ENCODE data around the gene PTCSC3.

The PTCSC3 gene

GRCh38 chr14:36087411-36087810, 89.1 kb downstream of the PTCSC3 start:
- H3F3A ChIP-seq (ENCODE audit: insufficient read depth, low read length), result no peaks in the 10 kb centered on the region
- no peak overlapping the region for H3K9ac ChIP-seq (ENCODE audit: low read length)
- H3K27ac ChIP-seq (ENCODE audit: low read depth, low read length, poor library complexity, severe bottlenecking), result no peak overlapping the region
- TF ChIP-seq, protein P1, sequence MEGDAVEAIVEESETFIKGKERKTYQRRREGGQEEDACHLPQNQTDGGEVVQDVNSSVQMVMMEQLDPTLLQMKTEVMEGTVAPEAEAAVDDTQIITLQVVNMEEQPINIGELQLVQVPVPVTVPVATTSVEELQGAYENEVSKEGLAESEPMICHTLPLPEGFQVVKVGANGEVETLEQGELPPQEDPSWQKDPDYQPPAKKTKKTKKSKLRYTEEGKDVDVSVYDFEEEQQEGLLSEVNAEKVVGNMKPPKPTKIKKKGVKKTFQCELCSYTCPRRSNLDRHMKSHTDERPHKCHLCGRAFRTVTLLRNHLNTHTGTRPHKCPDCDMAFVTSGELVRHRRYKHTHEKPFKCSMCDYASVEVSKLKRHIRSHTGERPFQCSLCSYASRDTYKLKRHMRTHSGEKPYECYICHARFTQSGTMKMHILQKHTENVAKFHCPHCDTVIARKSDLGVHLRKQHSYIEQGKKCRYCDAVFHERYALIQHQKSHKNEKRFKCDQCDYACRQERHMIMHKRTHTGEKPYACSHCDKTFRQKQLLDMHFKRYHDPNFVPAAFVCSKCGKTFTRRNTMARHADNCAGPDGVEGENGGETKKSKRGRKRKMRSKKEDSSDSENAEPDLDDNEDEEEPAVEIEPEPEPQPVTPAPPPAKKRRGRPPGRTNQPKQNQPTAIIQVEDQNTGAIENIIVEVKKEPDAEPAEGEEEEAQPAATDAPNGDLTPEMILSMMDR (IDR thresholded peaks at IDR 0.05; ENCODE audit: low read length), result no peak
- TF ChIP-seq EZH2 (IDR thresholded peaks at IDR 0.05; ENCODE audit: borderline replicate concordance, low read length), result no peak
- H3K79me2 ChIP-seq (ENCODE audit: insufficient read depth, low read length), result no peaks in the 10 kb centered on the region
- H3K4me2 ChIP-seq (ENCODE audit: low read length), result no peak overlapping the region
- no peaks in the 10 kb centered on the region for H3K9me2 ChIP-seq (ENCODE audit: low read depth, low read length)
- no peaks in the 10 kb centered on the region for H3K9me3 ChIP-seq (ENCODE audit: low read length)
- H2AFZ ChIP-seq (ENCODE audit: low read length), result no peak overlapping the region
- H3K27me3 ChIP-seq (ENCODE audit: insufficient read depth, low read length), result no peaks in the 10 kb centered on the region
- H3K4me1 ChIP-seq (ENCODE audit: insufficient read depth, low read length, severe bottlenecking), result no peaks in the 10 kb centered on the region
- H3K36me3 ChIP-seq (ENCODE audit: insufficient read depth, low read length), result no peaks in the 10 kb centered on the region
- no peaks in the 10 kb centered on the region for H4K20me1 ChIP-seq (ENCODE audit: insufficient read depth, low read length)
- no peak overlapping the region for H3K4me3 ChIP-seq (ENCODE audit: low read depth, low read length, poor library complexity, severe bottlenecking)

- Histone ChIP-seq H3K36me3 (ENCODE audit: insufficient read depth, low read length) (no peaks in the 10 kb centered on the region), H3K9ac (ENCODE audit: low read length) (no peak overlapping the region), H3K27me3 (ENCODE audit: insufficient read depth, low read length) (no peaks in the 10 kb centered on the region), H3K4me1 (ENCODE audit: insufficient read depth, low read length, severe bottlenecking) (no peaks in the 10 kb centered on the region), H3K27ac (ENCODE audit: low read depth, low read length, poor library complexity, severe bottlenecking) (no peak overlapping the region), H3K4me2 (ENCODE audit: low read length) (no peak overlapping the region), H2AFZ (ENCODE audit: low read length) (no peak overlapping the region), H3K9me2 (ENCODE audit: low read depth, low read length) (no peaks in the 10 kb centered on the region), H3F3A (ENCODE audit: insufficient read depth, low read length) (no peaks in the 10 kb centered on the region), H3K9me3 (ENCODE audit: low read length) (no peaks in the 10 kb centered on the region), H3K4me3 (ENCODE audit: low read depth, low read length, poor library complexity, severe bottlenecking) (no peak overlapping the region), H4K20me1 (ENCODE audit: insufficient read depth, low read length) (no peaks in the 10 kb centered on the region), H3K79me2 (ENCODE audit: insufficient read depth, low read length) (no peaks in the 10 kb centered on the region)
- TF ChIP-seq EZH2 (IDR thresholded peaks at IDR 0.05; ENCODE audit: borderline replicate concordance, low read length), result no peak
- TF ChIP-seq, protein P1 (IDR thresholded peaks at IDR 0.05; ENCODE audit: low read length), result no peak
Observed at GRCh38 chr14:36086629-36087395, 89.7 kb downstream of the PTCSC3 start.

DNA sequence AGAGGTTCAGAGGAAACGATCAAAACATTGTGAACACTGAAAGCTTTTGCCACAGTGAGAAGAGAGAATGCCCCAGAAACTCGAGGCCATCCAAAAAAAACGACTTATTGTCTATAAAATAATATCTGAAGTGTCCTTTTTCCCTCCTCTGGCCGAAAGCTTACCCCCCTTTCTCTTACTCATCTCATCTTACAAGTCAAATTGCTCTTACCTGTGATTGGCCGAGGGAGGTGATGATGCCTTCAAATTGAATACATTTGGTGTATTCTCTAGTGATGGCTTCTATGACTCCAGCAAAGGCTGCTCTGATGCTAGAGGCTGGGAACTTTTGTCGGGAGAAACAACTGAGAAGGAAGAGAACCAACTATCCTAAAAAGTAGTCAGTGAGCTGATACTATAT, 90.7 kb downstream of the PTCSC3 start:
- TF ChIP-seq, protein P1 (IDR thresholded peaks at IDR 0.05; ENCODE audit: low read length), result no peak
- no peak for TF ChIP-seq EZH2 (IDR thresholded peaks at IDR 0.05; ENCODE audit: borderline replicate concordance, low read length)
- no peaks in the 10 kb centered on the region for H4K20me1 ChIP-seq (ENCODE audit: insufficient read depth, low read length)
- H3K9me2 ChIP-seq (ENCODE audit: low read depth, low read length), result no peaks in the 10 kb centered on the region
- H3K27ac ChIP-seq (ENCODE audit: low read depth, low read length, poor library complexity, severe bottlenecking), result no peak overlapping the region
- H3K4me3 ChIP-seq (ENCODE audit: low read depth, low read length, poor library complexity, severe bottlenecking), result no peak overlapping the region
- H3K79me2 ChIP-seq (ENCODE audit: insufficient read depth, low read length), result no peaks in the 10 kb centered on the region
- H3K27me3 ChIP-seq (ENCODE audit: insufficient read depth, low read length), result no peaks in the 10 kb centered on the region
- no peak overlapping the region for H3K9ac ChIP-seq (ENCODE audit: low read length)
- no peaks in the 10 kb centered on the region for H3F3A ChIP-seq (ENCODE audit: insufficient read depth, low read length)
- H3K4me2 ChIP-seq (ENCODE audit: low read length), result no peak overlapping the region
- no peak overlapping the region for H2AFZ ChIP-seq (ENCODE audit: low read length)
- H3K36me3 ChIP-seq (ENCODE audit: insufficient read depth, low read length), result no peaks in the 10 kb centered on the region
- no peaks in the 10 kb centered on the region for H3K4me1 ChIP-seq (ENCODE audit: insufficient read depth, low read length, severe bottlenecking)
- no peaks in the 10 kb centered on the region for H3K9me3 ChIP-seq (ENCODE audit: low read length)

All from OCI-LY1 (cell line).